ACC112 (cell line): Measurements from ENCODE around the gene MTCH1.

Experiments
- H2AFZ ChIP-seq: fragments of 200-600 bp; sonication (generic); one replicate; pipeline ENCODE4 v1.6.0; 2017; ENCODE audit warnings: antibody characterized with exemption, low read length; ENCODE audit not compliant: unreplicated experiment
- H3K27ac ChIP-seq: fragments of 200-600 bp; sonication (generic); 2 replicates; pipeline ENCODE4 v1.5.1; 2014; ENCODE audit warnings: low read depth, mild to moderate bottlenecking, antibody characterized with exemption, low read length, moderate library complexity
- H3K27me3 ChIP-seq: fragments of 200-600 bp; sonication (generic); 2 replicates; pipeline ENCODE4 v1.6.1; 2014; ENCODE audit warnings: mild to moderate bottlenecking, antibody characterized with exemption, low read length, moderate library complexity, mixed read lengths; ENCODE audit not compliant: insufficient read depth
- H3K36me3 ChIP-seq: fragments of 200-600 bp; sonication (generic); 2 replicates; pipeline ENCODE4 v1.6.1; 2016; ENCODE audit warnings: mild to moderate bottlenecking, antibody characterized with exemption, low read length, moderate library complexity, mixed read lengths; ENCODE audit not compliant: insufficient read depth
- H3K4me1 ChIP-seq: fragments of 200-600 bp; sonication (generic); one replicate; pipeline ENCODE4 v1.6.1; 2016; ENCODE audit warnings: low read length, mixed read lengths; ENCODE audit not compliant: insufficient read depth, unreplicated experiment, control insufficient read depth
- H3K4me3 ChIP-seq: fragments of 200-600 bp; sonication (generic); 2 replicates; pipeline ENCODE4 v1.5.1; 2014; ENCODE audit warnings: mild to moderate bottlenecking, low read depth, low read length
- H3K79me2 ChIP-seq: fragments of 200-600 bp; sonication (generic); one replicate; pipeline ENCODE4 v1.6.0; 2016; ENCODE audit warnings: low read length; ENCODE audit not compliant: control insufficient read depth, unreplicated experiment, insufficient read depth

Gene MTCH1

DNA sequence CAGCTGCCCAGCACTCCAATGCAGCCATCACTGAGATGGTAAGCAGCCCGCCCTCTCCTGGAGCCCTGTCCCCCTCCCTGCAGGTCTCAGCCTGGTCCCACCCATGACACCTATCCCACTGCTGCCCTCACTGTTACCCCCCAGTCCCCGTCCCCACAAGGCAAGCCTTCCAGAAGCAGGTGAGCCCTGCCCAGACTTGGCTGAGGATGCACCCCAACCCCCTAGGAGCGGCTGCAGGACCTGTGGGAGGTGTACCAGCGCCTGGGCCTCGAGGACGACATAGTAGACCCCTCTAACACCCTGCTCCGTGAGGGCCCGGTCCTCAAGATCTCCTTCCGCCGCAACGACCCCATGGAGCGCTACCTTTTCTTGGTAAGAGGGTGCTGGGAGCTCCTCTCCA is 28.7 kb upstream of the MTCH1 start:
- H3K27ac ChIP-seq: no peak overlapping the region

DNA sequence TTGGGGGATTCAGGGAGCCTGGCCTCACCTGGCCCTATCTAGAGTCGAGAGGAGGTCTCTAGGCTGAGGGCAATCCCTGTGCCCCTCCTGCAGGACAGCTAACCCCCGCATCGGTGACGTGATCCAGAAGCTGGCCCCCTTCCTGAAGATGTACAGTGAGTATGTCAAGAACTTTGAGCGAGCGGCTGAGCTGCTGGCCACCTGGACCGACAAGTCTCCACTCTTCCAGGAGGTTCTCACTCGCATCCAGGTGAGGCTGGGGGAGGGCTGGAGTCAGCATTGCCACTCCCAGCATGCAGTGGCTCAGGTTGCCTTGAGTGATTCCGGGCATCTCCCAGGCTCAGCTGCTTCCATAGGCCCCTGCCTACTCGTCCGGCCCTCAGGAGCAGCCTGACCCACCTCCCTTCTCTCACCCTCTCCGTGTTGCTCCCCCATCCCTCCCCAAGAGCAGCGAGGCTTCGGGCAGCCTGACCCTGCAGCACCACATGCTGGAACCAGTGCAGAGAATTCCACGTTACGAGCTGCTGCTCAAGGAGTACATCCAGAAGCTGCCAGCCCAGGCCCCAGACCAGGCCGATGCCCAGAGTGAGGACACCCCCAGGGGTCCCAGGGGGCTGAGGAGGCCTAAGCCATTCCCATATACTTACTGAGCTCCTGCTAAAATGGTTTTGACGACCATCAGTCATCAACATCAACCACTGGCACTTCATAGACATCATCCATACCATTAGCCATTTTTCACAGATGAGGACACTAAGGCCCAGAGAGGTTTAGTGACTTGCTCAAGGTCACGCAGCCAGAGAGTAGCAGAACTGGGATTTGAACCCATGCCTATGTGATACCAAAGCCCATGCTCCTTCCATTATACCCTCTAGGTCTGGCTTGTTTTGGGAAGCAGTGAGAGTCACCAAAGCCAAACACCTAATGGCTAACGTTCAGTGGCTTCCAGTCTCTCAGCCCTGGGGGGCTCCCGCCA is 27.8 kb upstream of the MTCH1 start:
- H3K4me1 ChIP-seq: peaks cover 4% of the 10 kb centered on the region
- H3K79me2 ChIP-seq: no peaks in the 10 kb centered on the region
- H3K27me3 ChIP-seq: no peaks in the 10 kb centered on the region
- no peaks in the 10 kb centered on the region for H3K36me3 ChIP-seq
- no peak overlapping the region for H3K27ac ChIP-seq
- no peak overlapping the region for H2AFZ ChIP-seq
- H3K4me3 ChIP-seq: no peak overlapping the region

More for the DNA sequence above, 28.7 kb upstream of the MTCH1 start:
- Histone ChIP-seq H3K4me1 (peaks cover 7% of the 10 kb centered on the region), H3K36me3 (no peaks in the 10 kb centered on the region), H3K4me3 (no peak overlapping the region), H3K79me2 (no peaks in the 10 kb centered on the region), H3K27me3 (no peaks in the 10 kb centered on the region), H2AFZ (no peak overlapping the region)

DNA sequence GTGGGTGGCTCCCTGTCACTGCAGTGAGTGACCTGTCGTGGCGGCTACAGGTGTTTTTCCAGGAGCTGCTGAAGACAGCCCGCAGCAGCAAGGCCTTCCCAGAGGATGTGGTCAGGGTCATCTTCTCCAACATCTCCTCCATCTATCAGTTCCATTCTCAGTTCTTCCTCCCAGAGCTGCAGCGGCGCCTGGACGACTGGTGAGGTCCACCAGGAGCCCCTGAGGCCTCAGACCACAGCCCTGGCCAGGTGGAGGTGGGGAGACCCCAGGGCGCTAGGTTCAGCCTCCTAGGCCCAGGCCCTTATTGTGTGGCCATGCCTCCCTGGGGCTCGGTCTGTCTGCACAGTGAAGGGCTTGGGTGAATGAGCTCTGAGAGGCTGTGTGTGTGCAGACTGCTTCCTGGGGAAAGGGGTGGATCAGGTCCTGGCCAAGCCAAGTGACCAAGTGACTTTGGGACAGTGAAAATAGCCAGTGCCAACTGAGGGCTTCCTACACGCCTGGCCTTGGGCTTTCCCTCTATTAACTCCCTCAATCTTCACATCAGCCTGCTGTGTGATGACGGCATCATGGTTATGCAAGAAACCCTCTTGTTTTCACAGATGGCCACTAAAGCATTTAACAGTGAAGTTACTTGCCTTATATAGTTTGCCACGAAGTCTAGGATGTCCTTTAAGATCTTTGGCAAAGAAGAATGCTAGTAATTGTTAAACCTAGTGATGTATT is 25.8 kb upstream of the MTCH1 start:
- H3K4me3 ChIP-seq: no peak overlapping the region
- no peak overlapping the region for H2AFZ ChIP-seq
- no peaks in the 10 kb centered on the region for H3K36me3 ChIP-seq
- no peaks in the 10 kb centered on the region for H3K27me3 ChIP-seq
- peaks cover 1% of the 10 kb centered on the region for H3K4me1 ChIP-seq
- H3K27ac ChIP-seq: no peak overlapping the region
- H3K79me2 ChIP-seq: no peaks in the 10 kb centered on the region

DNA sequence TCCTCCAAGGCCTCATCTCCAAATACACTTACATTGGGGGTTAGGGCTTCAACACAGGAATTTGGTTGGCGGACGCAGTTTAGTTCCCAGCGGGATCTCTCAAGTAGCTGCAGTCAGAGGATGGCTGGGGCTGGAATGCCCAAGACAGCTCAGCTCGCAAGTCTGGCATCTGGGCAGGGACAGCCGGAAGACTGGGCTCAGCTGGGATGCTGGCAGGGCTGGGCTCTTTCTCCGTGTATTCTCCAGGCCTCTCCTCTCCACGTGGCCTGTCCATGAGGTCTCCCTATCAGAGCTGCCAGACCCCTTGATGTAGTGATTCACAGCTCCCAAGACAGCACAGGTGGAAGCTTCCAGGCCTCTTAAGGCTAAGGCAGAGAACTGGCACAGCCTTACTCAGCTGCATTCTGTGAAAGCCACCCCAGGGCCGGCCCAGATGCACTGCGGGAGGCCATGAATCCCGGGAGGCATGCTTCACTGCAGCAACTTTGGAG is 24.5 kb upstream of the MTCH1 start:
- Histone ChIP-seq H3K79me2 (no peaks in the 10 kb centered on the region), H2AFZ (no peak overlapping the region), H3K4me1 (peaks cover 3% of the 10 kb centered on the region), H3K36me3 (no peaks in the 10 kb centered on the region), H3K27ac (no peak overlapping the region), H3K27me3 (no peaks in the 10 kb centered on the region), H3K4me3 (no peak overlapping the region)

DNA sequence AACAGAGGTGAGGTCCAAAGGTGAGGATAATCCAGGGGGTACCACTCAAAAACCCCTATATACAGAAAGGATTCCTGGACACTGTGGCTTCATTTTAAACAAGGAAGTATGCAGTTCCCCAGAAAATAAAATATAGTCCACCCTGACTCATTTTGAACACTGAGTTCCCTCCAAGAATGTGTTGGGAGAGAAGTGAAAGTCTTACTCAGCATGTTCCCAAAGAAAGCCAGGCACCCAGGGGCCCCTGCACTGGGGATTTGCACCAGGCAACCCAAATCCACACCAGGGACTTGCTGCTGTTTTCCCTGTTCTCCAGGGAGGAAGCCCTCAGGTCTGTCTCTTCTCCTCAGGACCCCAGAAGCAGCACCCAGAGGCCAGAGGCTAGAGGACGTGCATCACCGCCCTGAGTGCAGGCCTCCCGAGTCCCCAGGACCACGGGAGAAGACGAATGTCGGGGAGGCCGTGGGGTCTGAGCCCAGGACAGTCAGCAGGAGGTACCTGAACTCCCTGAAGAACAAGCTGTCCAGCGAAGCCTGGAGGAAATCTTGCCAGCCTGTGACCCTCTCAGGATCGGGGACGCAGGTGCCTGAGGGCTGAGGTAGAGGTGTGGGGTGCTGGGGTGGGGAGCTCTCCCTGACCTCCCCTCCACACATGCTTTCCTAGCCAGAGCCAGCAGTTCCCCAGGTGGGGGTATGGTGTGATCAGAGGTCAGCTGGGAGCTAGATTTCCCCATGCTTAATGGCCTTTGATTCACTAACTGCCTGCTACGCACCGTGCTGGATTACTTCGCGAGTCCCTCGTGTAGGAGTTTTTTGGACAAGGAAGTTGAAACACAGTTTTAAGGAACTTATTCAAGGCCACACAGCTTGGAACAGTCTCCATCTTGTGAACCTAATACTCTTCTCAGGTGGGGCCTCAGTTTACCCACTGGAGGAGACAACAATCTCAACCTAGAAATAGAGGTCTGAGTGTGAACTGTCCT is 22.8 kb upstream of the MTCH1 start:
- peaks cover 3% of the 10 kb centered on the region for H3K4me1 ChIP-seq
- H3K27ac ChIP-seq: no peak overlapping the region
- no peaks in the 10 kb centered on the region for H3K27me3 ChIP-seq
- H3K79me2 ChIP-seq: no peaks in the 10 kb centered on the region
- no peak overlapping the region for H2AFZ ChIP-seq
- H3K36me3 ChIP-seq: no peaks in the 10 kb centered on the region
- H3K4me3 ChIP-seq: no peak overlapping the region

DNA sequence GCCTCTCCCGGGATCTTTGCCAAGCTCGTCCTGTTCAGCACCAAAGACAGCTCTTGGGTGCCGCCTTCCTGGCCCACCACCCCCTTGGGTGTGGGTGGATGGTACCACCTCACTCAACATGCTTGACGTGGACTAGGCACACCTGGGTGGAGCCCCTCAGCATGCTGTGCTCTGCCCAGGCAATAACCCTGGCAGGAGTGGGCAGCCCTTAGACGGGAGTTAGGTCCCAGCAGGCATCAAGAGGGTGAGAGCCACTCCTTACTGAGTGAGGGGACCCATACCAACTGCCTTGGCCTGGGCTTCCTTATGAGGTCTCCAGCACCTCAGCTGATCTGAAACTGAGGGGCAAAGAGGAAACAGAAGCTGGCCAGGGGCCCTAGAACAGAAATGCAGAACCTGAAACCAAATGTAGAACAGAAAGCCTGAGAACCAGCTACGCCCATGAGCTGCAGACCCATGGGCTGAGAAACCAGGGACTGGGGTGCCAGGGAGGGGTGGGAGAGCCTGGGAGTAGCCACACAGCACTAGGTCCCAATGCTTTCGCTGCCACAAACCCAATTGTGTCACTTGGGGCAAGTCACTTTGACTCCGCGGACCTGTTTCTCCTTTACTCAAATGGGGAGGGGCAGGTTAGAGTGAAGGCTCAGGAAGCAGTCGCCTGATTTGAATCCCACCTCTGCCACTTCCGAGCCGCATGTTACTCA is 21.5 kb upstream of the MTCH1 start:
- peaks cover 3% of the 10 kb centered on the region for H3K4me1 ChIP-seq
- no peaks in the 10 kb centered on the region for H3K79me2 ChIP-seq
- no peak overlapping the region for H3K27ac ChIP-seq
- no peak overlapping the region for H2AFZ ChIP-seq
- no peaks in the 10 kb centered on the region for H3K36me3 ChIP-seq
- no peaks in the 10 kb centered on the region for H3K27me3 ChIP-seq
- H3K4me3 ChIP-seq: no peak overlapping the region

DNA sequence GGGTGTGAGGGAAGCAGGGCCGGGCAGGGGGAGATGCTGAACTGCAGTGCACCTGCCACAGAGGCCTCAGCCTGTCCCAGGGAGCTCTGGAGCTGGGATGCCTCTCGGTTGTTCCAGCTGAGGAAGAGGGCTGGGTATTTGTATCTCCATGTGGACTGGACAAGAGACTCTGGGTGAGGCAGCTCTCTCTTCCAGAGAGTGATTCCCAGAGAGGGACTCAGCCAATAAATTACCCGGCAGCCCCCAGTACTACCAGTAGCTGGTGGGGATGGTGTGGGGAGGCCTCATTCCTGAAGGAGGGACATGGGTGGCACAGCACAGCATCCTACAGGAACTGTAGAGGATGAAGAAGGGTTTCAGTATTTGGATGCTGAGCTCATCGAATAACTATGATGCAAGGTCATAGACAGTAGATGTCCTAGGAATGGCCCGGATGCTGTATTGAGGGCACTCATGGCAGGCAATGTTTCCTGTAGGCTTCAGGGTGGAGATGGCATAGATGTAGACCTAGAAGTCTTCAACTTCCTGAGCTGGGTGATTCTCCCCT is 20.9 kb upstream of the MTCH1 start:
- H2AFZ ChIP-seq: no peak overlapping the region
- no peak overlapping the region for H3K27ac ChIP-seq
- peaks cover 3% of the 10 kb centered on the region for H3K4me1 ChIP-seq
- H3K36me3 ChIP-seq: no peaks in the 10 kb centered on the region
- H3K4me3 ChIP-seq: no peak overlapping the region
- no peaks in the 10 kb centered on the region for H3K27me3 ChIP-seq
- H3K79me2 ChIP-seq: no peaks in the 10 kb centered on the region

DNA sequence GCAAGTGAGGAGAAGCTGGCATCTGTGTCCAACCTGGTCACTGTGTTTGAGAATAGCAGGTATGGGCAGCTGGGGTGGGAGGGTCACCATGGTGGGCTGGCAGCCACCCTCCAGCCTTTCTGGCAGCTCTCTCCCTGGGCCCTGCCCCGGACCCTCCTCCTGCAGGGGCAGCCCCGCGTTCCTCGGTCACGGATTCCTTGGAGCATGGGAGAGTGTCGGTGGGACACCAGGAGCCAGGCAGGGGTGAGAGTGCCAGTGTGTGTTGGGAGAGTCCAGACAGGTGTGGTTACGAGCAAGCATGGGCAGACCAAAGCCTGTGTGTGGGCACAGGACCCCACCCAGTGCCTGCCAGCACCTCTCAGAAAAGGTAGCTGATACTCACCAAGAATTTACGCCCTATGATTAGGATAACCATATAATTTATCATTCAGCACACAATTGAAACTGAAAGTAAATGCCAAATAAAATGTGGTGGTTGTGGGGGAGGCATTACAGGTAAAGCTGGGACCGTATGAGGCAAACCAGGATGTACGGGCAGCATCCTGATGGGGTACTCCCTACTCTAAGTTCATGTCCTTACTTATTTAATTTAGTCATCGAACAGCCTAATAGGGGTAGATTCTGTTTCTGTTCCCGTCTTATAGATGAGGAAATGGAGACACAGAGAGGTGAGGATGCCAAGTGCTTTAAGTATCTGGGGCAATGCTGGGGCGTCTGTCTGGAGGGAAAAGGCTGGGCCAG is 20.0 kb upstream of the MTCH1 start:
- H3K4me1 ChIP-seq: peaks cover 3% of the 10 kb centered on the region
- no peak overlapping the region for H2AFZ ChIP-seq
- H3K79me2 ChIP-seq: no peaks in the 10 kb centered on the region
- no peaks in the 10 kb centered on the region for H3K36me3 ChIP-seq
- H3K27me3 ChIP-seq: no peaks in the 10 kb centered on the region; the same call in 1 of the 2 replicates
- H3K4me3 ChIP-seq: no peak overlapping the region
- no peak overlapping the region for H3K27ac ChIP-seq
